ENCODE data around the gene ZDHHC3. TPM values are rescaled to one million over a fixed set of nuclear protein-coding genes. Genes with fewer than 3 reads are reported as not detected.

ZDHHC3 gene
- total and polyA plus RNA-seq, 2 donors (not counting 1 experiment from before 2014, with no cell fraction given): 37.2 to 52.6 TPM

DNA sequence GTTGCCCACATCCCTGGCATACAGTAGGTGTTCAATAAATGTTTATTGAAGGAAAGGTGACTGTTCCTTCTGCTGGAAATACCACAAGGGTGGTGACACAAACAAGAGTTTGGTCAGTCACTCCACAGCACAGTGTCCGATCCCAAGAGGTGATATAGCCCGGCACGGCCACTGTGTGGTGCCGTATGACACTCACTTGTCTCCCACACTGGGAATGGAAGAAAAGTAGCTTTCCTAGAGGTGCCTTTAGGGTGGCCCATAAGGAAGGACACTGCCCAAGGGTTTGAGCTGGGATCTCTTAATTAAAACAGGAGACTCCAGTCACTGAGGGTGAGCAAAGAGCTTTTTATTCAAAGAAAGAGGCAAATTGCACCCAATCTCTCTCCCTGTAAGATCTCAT is 61.0 kb downstream of the ZDHHC3 start:
- no peak overlapping the region for H3K27ac Mint-ChIP-seq

DNA sequence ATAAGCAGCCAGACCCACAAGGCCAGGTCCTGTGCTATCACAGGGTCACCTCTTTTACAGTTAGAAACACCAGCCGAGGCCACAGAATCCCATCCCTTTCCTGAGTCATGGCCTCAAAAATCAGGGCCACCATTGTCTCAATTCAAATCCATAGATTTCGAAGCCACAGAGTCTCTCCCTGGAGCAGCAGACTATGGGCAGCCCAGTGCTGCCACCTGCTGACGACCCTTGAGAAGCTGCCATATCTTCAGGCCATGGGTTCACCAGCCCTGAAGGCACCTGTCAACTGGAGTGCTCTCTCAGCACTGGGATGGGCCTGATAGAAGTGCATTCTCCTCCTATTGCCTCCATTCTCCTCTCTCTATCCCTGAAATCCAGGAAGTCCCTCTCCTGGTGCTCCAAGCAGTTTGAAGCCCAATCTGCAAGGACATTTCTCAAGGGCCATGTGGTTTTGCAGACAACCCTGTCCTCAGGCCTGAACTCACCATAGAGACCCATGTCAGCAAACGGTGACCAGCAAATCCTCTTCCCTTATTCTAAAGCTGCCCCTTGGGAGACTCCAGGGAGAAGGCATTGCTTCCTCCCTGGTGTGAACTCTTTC is 62.0 kb downstream of the ZDHHC3 start:
- CTCF ChIA-PET: interaction anchor here (0.6 to 6.8 kb wide), 15 partner anchors 12 to 590 kb away, joined by 3 to 70 read pairs (median 4); partner anchors contain the start of gene TCAIM
- H3K79me2 ChIP-seq (ENCODE audit: control insufficient read depth, insufficient read depth, low read length): no peaks in the 10 kb centered on the region
- no peaks in the 10 kb centered on the region for H3K4me1 Mint-ChIP-seq
- H3K9ac ChIP-seq (ENCODE audit: low read length): no peak overlapping the region
- H3K4me1 ChIP-seq (ENCODE audit: control insufficient read depth in 2 of 2, insufficient read depth in 2 of 2, low read length in 2 of 2): no peaks in the 10 kb centered on the region
- H3K4me2 ChIP-seq (replicated peaks; ENCODE audit: low read depth, low read length, poor library complexity, severe bottlenecking): no peak overlapping the region
- ATAC-seq (ENCODE audit: low read depth) (peak; percentile 58), DNase-seq (peak; percentile 70)
- no peaks in the 10 kb centered on the region for H3K9me3 Mint-ChIP-seq (ENCODE audit: insufficient read depth)
- intact Hi-C loops (cut with micrococcal nuclease): no loop called here
- no peak overlapping the region for H3K4me3 ChIP-seq (ENCODE audit: control extremely low read depth in 1 of 5, extremely low read depth in 1 of 5, insufficient read depth in 1 of 5, low read depth in 2 of 5, low read length in 4 of 5)
- POLR2A ChIA-PET: no interaction called here
- H3K9me3 ChIP-seq (ENCODE audit: control extremely low read depth in 1 of 3, control insufficient read depth in 2 of 3, insufficient read depth in 1 of 3, low read length in 2 of 3): peaks cover 0 to 3% (median 0%) of the 10 kb centered on the region in 3 donors
- TF ChIP-seq, protein P1, sequence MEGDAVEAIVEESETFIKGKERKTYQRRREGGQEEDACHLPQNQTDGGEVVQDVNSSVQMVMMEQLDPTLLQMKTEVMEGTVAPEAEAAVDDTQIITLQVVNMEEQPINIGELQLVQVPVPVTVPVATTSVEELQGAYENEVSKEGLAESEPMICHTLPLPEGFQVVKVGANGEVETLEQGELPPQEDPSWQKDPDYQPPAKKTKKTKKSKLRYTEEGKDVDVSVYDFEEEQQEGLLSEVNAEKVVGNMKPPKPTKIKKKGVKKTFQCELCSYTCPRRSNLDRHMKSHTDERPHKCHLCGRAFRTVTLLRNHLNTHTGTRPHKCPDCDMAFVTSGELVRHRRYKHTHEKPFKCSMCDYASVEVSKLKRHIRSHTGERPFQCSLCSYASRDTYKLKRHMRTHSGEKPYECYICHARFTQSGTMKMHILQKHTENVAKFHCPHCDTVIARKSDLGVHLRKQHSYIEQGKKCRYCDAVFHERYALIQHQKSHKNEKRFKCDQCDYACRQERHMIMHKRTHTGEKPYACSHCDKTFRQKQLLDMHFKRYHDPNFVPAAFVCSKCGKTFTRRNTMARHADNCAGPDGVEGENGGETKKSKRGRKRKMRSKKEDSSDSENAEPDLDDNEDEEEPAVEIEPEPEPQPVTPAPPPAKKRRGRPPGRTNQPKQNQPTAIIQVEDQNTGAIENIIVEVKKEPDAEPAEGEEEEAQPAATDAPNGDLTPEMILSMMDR (IDR thresholded peaks at IDR 0.05): peak; percentile 80
- TF ChIP-seq EZH2 (IDR thresholded peaks at IDR 0.05; ENCODE audit: borderline replicate concordance, insufficient read depth, low read depth, low read length, poor library complexity, severe bottlenecking): no peak
- peaks cover 0 to 16% (median 5%) of the 10 kb centered on the region in 4 experiments for H3K27me3 ChIP-seq (replicated peaks in 1 of 4; ENCODE audit: control extremely low read depth in 1 of 4, control insufficient read depth in 3 of 4, insufficient read depth in 4 of 4, low read length in 3 of 4)
- H4K20me1 ChIP-seq (ENCODE audit: control insufficient read depth, insufficient read depth, low read length, poor library complexity, severe bottlenecking): no peaks in the 10 kb centered on the region
- H3K27me3 Mint-ChIP-seq: peaks cover 18% of the 10 kb centered on the region
- peaks cover 0 to 6% of the 10 kb centered on the region in 2 experiments for H3K36me3 ChIP-seq (replicated peaks in 1 of 2; ENCODE audit: control extremely low read depth in 1 of 2, control insufficient read depth in 1 of 2, extremely low read depth in 1 of 2, insufficient read depth in 2 of 2, low read length in 1 of 2)
- 23% methylated on average over 4 of the region's 4 CpGs for WGBS (ENCODE audit: insufficient coverage)
- no peak overlapping the region for H3K27ac ChIP-seq (ENCODE audit: low read length in 2 of 2)
- no peak overlapping the region for H3K27ac Mint-ChIP-seq
- no peak overlapping the region for H3K4me3 Mint-ChIP-seq
- no peak overlapping the region for H2AFZ ChIP-seq (ENCODE audit: insufficient read depth, low read depth, low read length, poor library complexity, severe bottlenecking)

More for the DNA sequence above, 61.0 kb downstream of the ZDHHC3 start:
- no peaks in the 10 kb centered on the region for H3K9me3 ChIP-seq (ENCODE audit: control extremely low read depth in 1 of 3, control insufficient read depth in 2 of 3, insufficient read depth in 1 of 3, low read length in 2 of 3)
- H3K4me1 ChIP-seq (ENCODE audit: control insufficient read depth in 2 of 2, insufficient read depth in 2 of 2, low read length in 2 of 2): no peaks in the 10 kb centered on the region
- H4K20me1 ChIP-seq (ENCODE audit: control insufficient read depth, insufficient read depth, low read length, poor library complexity, severe bottlenecking): no peaks in the 10 kb centered on the region
- 100% methylated on average over 1 of the region's 4 CpGs for WGBS (ENCODE audit: insufficient coverage)
- CTCF ChIA-PET: interaction anchor here (0.6 to 6.8 kb wide), 13 partner anchors 9 to 591 kb away, joined by 3 to 70 read pairs (median 4); no protein-coding TSS in a partner anchor
- H3K79me2 ChIP-seq (ENCODE audit: control insufficient read depth, insufficient read depth, low read length): no peaks in the 10 kb centered on the region
- Mint-ChIP-seq H3K27me3 (peaks cover 13% of the 10 kb centered on the region), H3K9me3 (ENCODE audit: insufficient read depth) (no peaks in the 10 kb centered on the region), H3K4me1 (no peaks in the 10 kb centered on the region), H3K4me3 (no peak overlapping the region)
- POLR2A ChIA-PET: no interaction called here
- TF ChIP-seq, protein P1 (IDR thresholded peaks at IDR 0.05): no peak
- TF ChIP-seq EZH2 (IDR thresholded peaks at IDR 0.05; ENCODE audit: borderline replicate concordance, insufficient read depth, low read depth, low read length, poor library complexity, severe bottlenecking): no peak
- H3K27me3 ChIP-seq (replicated peaks in 1 of 4; ENCODE audit: control extremely low read depth in 1 of 4, control insufficient read depth in 3 of 4, insufficient read depth in 4 of 4, low read length in 3 of 4): peaks cover 0 to 8% (median under 1%) of the 10 kb centered on the region in 4 experiments
- ATAC-seq (ENCODE audit: low read depth) (no peak), DNase-seq (no peak)
- H2AFZ ChIP-seq (ENCODE audit: insufficient read depth, low read depth, low read length, poor library complexity, severe bottlenecking): no peak overlapping the region
- peaks cover 0 to 6% of the 10 kb centered on the region in 2 experiments for H3K36me3 ChIP-seq (replicated peaks in 1 of 2; ENCODE audit: control extremely low read depth in 1 of 2, control insufficient read depth in 1 of 2, extremely low read depth in 1 of 2, insufficient read depth in 2 of 2, low read length in 1 of 2)
- H3K27ac ChIP-seq (ENCODE audit: low read length in 2 of 2): no peak overlapping the region
- H3K4me2 ChIP-seq (replicated peaks; ENCODE audit: low read depth, low read length, poor library complexity, severe bottlenecking): no peak overlapping the region
- no peak overlapping the region for H3K9ac ChIP-seq (ENCODE audit: low read length)
- H3K4me3 ChIP-seq (ENCODE audit: control extremely low read depth in 1 of 5, extremely low read depth in 1 of 5, insufficient read depth in 1 of 5, low read depth in 2 of 5, low read length in 4 of 5): no peak overlapping the region
- intact Hi-C loops (cut with micrococcal nuclease): no loop called here
